ENCODE measurements around the gene SLC16A4.

Gene SLC16A4

GRCh38 chr1:110326826-110327225 is 64.0 kb downstream of the SLC16A4 start:
- DNase-seq (ENCODE audit: low spot score): no peak

GRCh38 chr1:110324667-110325066 is 66.2 kb downstream of the SLC16A4 start:
- DNase-seq (ENCODE audit: low spot score): no peak

- no peak for DNase-seq (ENCODE audit: low spot score)
These were observed 69.0 kb downstream of the SLC16A4 start for GRCh38 chr1:110321846-110322245.

GRCh38 chr1:110321045-110321444 is 69.8 kb downstream of the SLC16A4 start:
- DNase-seq (ENCODE audit: low spot score): no peak

DNA sequence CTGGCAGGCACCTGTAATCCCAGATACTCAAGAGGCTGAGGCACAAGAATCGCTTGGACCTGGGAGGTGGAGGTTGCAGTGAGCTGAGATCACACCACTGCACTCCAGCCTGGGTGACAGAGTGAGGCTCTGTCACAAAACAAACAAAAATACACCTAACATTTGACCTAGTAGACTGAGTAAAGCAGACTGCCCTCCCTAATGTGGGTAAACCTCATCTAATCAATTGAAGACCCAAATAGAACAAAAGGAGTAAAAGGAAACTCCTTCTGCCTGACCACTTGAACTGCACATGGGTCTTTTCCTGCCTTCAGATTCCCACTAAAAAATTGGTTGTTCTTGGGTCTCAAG is 70.7 kb downstream of the SLC16A4 start:
- DNase-seq (ENCODE audit: low spot score): no peak

DNA sequence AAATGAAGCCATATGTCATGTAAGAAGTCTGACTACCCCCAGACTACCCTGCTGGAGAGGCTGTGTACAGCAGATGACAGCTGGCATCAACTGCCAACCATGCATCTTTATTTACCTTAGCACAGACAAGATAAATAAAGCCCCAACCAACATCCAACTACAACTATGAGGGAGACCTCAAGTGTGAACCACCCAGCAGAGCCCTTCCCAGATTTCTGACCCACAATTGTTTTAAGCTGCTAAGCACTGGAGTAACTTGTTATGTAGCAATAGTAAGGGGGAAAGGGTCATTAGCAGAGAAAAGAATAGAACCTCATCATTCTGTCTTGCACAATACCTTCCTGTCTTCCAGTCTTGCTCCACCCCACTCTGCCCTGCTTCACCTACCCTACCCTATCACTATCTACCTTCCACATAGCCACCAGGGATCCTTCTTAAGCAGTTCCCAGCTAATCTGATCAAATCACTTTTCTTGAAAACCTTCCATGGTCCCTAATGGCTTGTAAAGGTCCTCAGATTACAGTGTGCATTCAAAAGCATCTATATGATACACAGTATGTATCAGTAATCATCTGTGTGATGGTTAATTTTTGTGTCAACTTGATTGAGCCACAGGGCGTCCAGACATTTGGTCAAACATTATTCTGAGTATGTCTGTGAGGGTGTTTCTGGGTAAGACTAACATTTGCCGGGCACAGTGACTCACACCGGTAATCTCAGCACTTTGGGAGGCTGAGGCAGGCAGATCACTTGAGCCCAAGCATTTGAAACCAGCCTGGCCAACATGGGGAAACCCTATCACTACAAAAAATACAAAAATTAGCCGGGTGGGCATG is 71.3 kb downstream of the SLC16A4 start:
- DNase-seq (ENCODE audit: low spot score): no peak

GRCh38 chr1:110318046-110318445 is 72.8 kb downstream of the SLC16A4 start:
- DNase-seq (ENCODE audit: low spot score): no peak

- no peak for DNase-seq (ENCODE audit: low spot score)
These were observed 74.1 kb downstream of the SLC16A4 start for GRCh38 chr1:110316735-110317134.

Data from hepatic stellate cell (primary cell).